T-helper 2 cell (primary cell): Measurements from ENCODE around the gene RELN.

Source experiments
- DNase-seq, 5 experiments: peaks; one replicate each; pipeline versions ENCODE4 v3.0.0 to v3.0.0-alpha.2; 2012 to 2022

RELN gene

DNA sequence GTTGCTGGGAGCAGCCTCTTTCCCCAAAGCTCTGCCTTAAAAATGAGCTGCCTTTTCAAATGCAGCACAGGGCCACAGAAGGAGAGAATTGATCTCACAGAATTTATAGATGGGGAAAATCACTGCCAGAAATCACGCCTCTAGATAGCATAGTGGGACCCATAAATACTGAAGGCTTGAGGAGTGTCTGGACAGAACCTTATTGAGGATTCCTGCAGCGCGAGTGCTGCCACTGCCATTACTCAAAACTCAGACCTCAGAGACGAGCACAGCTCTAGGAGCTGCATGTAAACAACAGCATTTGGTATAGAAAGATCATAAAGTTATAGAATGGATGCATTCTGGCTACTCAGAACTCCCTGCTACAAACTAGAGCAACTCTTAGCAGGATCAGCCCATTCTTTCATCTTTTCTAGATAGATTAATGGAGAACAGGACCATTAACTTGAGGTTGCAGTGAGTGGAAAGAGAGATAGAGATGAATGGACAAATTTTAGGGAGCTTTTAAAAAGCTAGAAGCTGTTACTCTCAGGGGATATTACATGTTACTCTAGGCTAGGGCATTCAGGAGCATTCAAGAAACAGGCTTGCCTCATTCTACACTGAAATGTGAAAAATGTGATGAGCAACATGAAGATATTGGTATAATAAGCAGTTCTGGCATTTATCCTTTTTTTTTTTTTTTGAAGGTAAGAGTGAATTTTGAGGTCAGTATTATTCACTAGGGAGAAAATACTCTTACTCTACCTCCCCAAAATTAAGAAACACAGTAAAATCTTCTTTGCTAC is 276.3 kb downstream of the RELN start:
- no peak for DNase-seq

DNA sequence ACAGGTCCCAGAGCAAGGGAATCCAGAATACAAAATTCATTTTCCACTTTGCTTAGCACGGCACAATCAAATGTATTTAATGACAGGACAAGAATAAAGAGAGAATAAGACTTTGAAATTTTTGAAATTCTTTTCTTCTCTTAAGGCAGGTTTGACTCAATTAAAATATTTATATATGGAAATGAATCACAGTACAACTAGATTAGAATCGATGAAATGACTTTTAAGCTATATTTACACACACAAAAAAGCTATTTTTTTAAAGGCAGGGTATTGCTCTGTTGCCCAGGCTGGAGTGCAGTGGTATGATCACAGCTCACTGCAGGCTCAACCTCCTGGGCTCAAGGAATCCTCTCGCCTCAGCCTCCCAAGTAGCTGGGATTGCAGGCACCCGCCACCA is 278.0 kb downstream of the RELN start:
- no peak for DNase-seq

DNA sequence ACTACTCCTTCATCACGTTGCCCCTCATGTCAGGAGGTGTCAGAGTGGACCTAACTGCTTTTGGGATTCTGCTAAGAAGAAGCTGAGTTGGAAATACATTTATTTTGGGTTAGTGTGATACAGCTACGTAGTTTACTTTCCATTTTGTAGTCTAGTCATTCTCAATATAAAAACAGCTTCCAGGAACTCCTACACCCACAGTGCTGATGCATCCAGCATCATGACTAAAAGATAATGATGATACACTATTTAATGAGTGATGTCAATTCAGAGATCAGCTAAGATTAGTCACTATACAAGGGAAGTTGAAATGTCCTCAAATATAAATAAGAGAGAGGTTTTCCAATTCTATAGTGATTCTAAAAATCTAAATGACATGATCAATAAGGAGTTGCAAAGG is 279.2 kb downstream of the RELN start:
- DNase-seq: no peak

DNA sequence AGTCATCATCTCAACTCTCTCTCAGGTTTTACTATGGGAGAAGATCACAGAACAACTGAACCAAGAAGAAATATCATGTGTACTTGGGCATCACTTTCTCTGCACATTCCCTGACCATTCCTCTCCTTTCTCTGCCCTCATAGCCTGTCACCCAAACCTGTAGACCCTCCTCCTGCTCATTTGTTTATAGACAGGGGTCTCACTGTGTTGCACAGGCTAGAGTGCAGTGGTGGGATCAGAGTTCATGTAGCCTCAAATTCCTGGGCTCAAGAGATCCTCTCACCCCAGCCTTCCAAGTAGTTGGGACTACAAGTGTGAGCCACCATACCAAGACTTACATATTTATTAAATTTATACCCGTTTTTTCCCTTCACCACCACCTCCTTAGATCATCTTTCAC is 282.7 kb downstream of the RELN start:
- DNase-seq: no peak

DNA sequence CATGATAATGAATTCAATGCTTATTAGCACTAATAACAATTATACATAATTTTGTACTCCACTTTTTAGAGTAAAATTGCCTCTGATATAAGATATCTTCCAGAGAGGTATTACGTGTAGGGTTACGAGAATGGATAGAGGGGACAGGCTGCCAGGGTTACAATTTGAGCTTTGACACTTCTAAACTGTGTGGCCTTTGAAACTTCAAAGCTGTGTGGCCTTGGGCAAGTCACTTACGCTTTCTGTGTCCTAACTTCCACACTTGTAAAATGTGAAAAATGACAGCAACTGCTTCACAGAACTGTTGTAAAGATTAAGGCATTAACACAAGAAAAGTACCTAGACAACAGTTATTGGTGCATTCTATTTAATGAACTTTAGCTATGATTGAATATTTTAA is 283.9 kb downstream of the RELN start:
- no peak for DNase-seq

DNA sequence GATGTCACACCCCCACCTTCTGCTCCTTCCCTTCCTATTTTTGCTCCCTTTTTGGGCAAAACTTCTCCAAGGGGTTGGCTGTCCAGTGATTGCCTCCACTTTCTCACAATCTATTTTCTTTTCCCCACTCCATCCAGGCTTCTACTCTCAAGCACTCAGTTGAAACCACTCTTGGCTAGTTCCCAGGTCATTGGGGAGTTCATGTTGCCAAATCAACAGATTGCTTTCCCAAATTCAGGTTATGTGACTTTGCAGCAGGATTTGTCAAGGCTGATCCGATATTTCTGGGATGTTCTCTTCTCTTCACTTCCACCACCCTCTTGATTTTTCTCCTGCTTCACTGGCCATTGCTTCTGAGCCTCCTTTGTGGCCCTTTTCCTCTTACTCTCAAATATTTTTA is 284.8 kb downstream of the RELN start:
- DNase-seq: no peak

DNA sequence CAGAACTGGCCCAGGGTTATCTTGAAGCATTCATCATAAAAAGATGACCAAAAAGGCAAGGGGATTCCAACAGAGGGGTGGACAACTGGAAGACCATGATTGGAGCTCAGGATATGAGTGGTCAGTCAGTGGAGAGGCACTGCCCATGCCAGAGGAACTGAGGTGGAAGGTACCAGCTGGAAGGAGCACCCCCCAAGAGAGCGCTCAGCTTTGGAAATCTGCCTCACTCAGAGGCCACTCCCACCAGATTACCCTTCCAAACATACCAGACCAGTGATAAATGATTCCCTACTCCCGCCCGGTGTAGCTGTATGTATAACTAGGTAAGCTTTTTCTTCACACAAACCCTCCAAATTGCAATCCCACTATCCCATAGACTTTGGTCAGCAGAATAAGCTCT is 286.5 kb downstream of the RELN start:
- no peak for DNase-seq

DNA sequence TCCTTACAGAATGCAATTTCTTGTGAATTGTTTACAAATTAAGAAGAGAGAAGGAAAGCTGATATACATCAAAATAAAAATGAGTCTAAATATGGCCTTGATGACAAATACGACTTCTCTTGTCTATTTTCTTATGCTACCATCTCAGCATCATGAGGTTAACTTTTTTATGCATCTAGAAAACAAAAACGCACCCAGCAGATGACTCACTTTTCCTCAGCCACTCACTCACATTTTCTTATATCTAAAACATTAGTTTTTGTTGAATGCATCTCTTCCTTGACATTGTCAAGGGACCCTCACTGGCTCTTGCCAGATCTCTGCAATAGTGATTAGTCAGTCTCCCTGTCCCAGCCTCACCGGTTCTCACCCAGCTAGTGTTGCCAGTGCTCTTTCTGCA is 287.0 kb downstream of the RELN start:
- DNase-seq: no peak

DNA sequence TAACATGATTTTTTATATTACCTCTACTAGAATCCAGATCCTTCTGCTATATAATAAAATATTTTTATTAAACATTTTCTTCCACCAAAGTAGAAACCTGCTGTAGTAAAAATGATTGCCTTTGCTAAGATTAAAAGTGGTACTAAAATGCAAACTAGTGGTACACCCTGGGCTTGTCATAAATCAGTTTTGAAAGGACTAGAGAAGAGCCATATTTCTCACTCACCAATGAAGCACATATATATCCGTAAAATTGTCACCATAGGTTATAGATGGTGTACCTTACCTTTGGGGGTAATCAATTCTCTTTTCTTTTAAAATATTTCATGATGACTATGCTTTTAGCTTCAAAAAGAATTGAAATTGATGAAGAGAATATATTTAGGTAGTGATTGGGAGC is 290.4 kb downstream of the RELN start:
- DNase-seq: no peak

DNA sequence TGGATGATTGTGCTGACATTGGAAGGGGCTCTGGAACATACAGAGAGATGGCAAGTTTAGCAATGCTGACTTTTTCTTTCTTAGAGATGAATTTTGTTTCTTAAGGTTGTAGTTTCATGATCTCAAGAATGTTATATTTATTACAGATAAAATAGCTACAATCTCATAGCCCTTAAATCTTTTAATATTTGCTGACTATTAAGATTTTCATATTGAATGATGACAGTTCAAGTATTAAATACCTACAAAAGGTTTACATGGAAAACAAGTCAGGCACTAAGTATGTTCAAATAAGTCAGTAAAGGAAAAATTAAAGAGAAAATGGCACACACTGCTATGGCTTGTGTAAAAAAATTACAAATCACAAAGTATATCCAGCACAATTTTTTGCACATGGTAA is 291.4 kb downstream of the RELN start:
- DNase-seq: no peak

DNA sequence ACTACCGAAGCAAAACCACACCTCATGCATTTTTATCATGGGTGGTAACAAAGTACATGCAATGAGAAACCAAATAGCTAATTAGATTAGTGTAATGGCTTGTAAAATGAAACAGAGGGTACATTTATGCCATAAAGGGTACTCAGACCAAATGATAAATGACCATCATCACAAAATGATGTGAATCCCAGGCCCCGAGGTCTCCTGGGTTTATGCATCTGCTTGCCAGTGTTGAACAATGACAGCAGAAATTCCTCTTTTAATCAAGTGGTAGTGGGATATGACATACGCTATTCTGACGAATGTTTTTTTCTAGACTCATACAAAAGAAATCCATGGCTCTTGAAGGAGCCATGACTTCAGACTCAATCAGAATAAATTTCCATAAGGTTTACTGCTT is 293.9 kb downstream of the RELN start:
- DNase-seq: no peak

DNA sequence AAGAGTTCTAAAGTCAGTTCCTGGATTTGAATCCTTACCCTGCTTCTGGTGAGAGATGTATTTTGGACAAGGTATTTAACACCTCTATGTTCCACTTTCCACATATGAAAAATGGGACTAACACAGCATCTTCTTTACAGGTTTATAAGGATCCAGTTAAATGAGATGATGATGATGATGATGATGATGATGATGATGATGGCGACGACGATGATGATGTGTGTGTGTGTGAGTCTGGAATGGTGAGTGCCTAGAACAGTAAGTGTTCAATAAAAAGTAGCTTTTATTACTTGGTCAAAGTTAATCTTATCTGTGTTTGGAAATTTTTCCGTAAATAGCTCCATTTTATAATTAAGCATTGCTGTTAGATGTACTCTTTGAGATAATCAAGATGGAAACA is 295.2 kb downstream of the RELN start:
- no peak for DNase-seq

DNA sequence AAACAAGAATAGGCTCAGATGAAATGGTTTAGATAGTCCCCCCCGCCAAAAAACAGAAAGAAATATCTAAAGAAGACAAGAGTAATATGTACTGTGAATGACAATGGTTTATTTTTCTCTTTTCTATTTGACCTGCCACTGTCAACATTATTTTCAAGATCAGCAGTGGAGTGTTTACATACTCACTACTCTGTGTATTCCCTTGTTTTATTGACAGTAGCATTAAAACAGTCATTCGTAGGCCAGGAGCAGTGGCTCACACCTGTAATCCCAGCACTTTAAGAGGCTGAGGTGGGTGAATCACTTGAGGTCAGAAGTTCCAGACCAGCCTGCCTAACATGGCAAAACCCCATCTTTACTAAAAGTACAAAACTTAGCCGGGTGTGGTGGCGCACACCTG is 298.2 kb downstream of the RELN start:
- no peak for DNase-seq

DNA sequence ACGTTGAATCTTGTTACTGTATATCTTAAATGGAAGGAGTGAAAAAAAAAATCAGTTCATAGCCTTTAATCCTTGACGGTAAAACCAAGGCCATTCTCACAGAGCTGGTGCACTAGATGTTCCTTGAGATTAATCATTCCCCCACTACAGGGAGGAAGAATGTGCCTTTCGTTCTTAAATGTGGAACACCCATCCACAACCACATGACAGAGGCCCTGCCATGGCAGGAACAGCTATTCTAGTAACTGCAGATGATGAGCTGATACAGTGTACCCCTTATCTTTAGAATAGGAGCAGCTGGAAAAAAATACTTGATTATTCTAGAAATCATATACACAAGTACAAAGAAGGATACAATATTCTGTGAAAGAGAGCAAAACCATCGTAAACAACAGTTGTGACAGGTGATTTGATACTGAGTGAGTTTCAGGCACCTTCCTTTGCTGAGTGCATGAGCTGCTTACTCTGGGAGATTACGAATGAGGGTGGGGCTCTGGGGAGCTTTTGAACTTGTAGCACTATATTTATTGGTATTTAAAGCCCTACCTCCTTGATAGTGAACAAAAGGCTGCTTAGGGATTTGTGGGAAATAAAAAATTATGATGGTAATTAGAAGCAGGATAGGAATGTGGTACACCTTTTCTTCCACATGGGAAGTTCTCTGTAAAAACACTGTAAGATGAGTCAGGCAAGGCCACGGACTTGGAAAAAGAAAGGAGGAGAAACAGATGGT is 299.1 kb downstream of the RELN start:
- no peak for DNase-seq

DNA sequence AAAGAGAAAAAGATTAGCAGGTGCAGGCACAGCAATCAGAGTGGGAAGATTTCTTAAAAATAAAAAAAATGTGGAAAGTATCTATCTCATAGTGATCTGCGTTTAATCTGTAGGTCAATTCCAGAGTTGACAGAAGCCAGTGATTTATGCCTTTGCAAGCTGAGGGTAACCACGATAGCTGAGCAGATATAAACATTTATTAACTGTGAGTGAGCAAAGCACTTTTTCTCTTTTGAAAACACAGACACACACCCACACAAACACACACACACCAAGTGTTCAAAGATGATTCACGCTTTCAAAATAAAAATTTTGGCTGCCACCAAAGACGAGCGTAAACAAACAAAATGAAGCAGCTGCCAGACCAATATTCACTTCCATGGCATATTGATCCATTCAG is 300.2 kb downstream of the RELN start:
- no peak for DNase-seq

DNA sequence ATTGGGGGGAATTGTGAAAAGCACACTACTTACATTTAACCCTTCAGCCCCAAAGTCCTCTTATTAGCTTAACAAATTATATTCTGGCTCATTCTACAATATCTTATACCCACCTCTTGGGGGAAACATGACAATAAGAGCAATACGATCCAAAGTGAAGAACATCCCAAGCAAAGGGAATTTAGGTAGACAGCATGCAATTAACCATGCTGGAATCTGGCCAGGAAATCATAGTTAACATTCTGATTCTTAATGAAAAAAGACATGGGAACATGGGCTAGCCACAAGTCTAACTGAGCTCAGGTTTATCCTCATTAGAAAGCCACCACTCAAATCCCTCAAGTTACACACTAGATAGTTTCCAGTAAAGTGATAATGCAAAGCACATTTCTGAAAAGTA is 301.5 kb downstream of the RELN start:
- no peak for DNase-seq

DNA sequence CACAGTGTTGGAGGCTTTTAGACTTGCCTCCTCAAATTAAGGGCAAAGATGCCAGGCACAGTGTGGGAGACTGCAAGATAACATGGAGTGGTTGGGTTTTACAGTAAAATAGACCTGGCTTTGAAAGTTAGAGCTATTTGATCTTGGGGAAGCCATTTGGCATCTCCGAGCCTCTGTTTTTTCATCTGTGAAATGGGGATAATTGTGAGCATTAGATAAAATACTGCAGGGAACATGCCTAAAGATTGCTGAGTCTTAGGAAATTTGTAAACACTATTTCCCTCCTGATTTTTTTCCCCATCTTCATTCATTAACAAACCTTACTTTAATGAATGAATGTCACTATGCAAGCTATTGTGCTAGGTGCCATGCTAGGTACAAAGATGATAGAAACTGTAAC is 302.2 kb downstream of the RELN start:
- no peak for DNase-seq

DNA sequence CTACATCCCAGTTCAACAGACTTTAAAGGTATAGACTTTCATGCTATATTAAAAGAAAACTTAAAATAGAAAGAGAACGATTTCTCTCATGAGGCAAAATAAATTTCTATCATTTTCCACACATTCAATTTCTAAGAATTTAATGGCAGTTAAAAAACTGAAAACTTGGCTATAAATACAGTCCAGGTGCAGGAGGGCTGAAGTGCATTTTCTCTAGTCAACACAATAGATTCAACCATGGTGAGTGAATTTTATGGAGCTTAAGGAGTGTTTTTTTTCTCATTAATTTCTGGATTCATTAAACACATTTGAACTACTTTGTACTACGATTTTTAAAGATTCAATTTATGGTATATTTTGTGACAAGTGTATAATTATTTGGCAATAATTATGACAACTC is 302.7 kb downstream of the RELN start:
- no peak for DNase-seq

DNA sequence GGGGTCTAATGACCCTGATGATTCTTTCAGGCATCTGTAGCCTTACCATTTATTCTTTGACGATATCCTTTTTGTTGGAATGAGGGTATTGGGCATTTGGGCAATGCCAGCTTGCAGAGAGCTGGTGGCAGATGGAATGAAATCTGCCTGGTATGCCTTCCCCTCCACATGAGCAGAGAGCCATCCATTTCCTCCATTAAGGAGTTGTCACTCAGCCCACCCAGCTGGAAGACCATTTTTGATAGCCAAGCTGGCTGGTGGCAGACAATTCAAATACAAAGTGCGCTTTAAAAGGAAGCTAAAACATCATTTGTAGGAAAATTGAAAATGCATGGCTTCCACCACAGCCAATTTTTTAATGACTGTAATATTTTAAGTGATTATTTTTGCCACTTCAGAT is 303.4 kb downstream of the RELN start:
- no peak for DNase-seq

DNA sequence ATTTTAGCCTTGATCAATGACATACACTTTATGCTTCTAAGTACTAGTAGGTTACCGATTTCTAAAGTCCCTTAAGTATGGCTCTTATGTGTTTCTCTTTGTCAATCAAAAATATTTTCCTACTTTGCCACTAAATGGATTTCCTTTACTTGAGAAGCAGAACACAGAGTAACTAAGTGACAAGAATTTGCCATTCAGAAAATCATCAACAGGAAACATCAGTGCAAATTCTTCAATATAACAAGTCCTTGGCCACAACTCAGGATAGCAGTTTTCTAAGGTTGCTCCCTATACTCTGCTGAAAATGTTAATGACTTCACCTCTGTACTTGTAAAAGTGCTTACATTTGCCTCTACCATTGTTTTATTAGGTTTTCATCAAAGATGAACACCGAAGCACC is 303.8 kb downstream of the RELN start:
- no peak for DNase-seq

DNA sequence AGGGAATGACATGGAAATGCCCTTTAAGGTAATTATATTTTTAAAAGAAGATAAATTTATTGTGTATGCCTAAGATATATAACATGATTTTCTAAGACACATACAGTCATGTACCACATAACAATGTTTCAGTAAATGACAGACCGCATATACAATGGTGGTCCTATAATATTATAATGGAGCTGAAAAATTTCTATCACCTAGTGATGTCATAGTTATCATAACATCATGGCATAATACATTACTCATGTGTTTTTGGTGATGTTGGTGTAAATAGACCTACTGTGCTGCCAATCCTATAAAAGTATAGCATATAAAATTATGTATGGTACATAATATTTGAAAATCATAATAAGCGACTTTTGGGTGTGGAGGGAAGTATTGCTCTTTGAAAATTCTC is 306.1 kb downstream of the RELN start:
- DNase-seq: no peak

DNA sequence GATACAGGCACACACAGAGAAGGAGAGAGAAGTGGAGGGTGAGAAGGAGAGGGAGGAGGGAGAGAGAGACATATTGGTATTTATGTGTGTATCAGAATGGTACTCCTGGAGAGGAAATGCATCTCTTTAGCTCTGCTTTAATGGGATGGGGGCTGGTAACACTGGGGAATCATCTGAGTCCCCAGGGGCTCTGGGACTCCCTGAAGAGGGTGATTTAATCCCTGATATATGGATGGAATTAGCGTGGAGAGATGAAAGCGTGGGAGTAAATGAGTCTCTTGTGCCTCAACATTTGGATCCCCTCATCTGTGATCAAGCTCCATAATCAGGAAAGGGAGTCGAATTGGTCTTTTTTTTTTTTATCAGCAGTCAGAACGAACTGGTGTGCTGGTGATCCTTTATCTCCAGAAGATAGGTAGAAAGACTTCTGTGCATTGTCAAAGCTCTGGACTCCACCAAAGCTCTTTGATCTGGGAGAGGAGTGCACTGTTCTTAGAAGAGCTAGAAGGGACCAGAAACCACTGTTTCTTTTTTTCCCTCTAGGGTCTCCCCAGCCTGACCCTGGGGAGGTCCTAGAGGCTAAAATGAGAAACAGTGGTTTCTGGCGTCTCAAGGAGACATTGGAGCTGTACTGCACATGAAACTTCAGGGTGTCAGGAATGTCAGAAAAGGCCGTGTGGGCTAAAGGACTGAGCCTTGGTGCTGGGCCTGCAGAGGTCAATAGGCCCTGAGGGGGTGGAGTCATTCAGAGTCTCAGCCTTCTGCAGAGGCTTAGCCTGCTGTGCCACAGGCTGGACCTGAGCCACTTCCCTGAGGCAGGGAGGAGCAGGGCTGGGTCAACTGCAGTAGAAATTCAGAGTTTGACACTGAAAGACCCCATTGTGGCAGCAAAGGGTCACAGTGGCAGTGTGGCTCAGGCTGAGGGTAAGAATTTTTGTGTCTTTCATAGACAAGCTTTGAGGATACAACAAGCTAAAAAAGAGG is 309.0 kb downstream of the RELN start:
- no peak for DNase-seq
